ENCODE measurements around the gene NPAP1. TPM values are rescaled to one million over a fixed set of nuclear protein-coding genes. Genes with fewer than 3 reads are reported as not detected.

The NPAP1 gene
- not detected in 2 replicates for total RNA-seq

GRCh38 chr15:24675332-24676144 lies at the start of gene NPAP1:
NPAP1 (plus strand) TSS chr15:24675775; CDS start chr15:24675868, 93 bp downstream.

